Esophagus muscularis mucosa (tissue), 3 donors: Measurements from ENCODE around the gene XPO4.

Experiments
- CTCF ChIP-seq, 3 experiments: fragments of 200-600 bp in 2 of 3; fragments of 450-650 bp in 1 of 3; sonication (generic) in 2 of 3; IDR thresholded peaks; one replicate each; pipeline ENCODE4 v1.5.1; 2017 to 2019; ENCODE audit warnings: antibody characterized with exemption in 3 of 3, mild to moderate bottlenecking in 2 of 3, moderate library complexity in 1 of 3
- POLR2A ChIP-seq: fragments of 450-650 bp; IDR thresholded peaks from one replicate; pipeline ENCODE4 v1.6.1; 2017; ENCODE audit warnings: antibody characterized with exemption, moderate library complexity, mild to moderate bottlenecking, low read depth

GRCh38 chr13:20767309-20767943, 135.1 kb downstream of the XPO4 start:
- TF ChIP-seq POLR2A (no peak), CTCF (IDR thresholded peaks at IDR 0.05) (no peak)
